Upper lobe of right lung (tissue), 1 donor: Measurements from ENCODE around the gene AFTPH. TPM values are rescaled to one million over a fixed set of nuclear protein-coding genes. Genes with fewer than 3 reads are reported as not detected.

Experiments
- ATAC-seq: fragments of 200-7000 bp; cut with Tn5 transposase; one replicate; pipeline ENCODE4 v1.9.1; 2020; ENCODE audit warnings: mild to moderate bottlenecking, moderate library complexity
- DNase-seq: peaks from one replicate; pipeline ENCODE4 v3.0.0-alpha.2; 2020
- H3K27ac ChIP-seq: fragments of 200-600 bp; one replicate; pipeline ENCODE4 v1.8.0; 2022
- H3K27me3 ChIP-seq: fragments of 200-600 bp; one replicate; pipeline ENCODE4 v1.8.0; 2022; ENCODE audit warnings: mild to moderate bottlenecking
- H3K36me3 ChIP-seq: fragments of 200-600 bp; one replicate; pipeline ENCODE4 v1.8.0; 2022
- H3K4me1 ChIP-seq: fragments of 200-600 bp; one replicate; pipeline ENCODE4 v1.8.0; 2022
- H3K4me3 ChIP-seq: fragments of 200-600 bp; one replicate; pipeline ENCODE4 v1.8.0; 2022; ENCODE audit warnings: mild to moderate bottlenecking
- H3K9me3 ChIP-seq: fragments of 200-600 bp; one replicate; pipeline ENCODE4 v1.8.0; 2022
- CTCF ChIP-seq: fragments of 200-600 bp; IDR thresholded peaks from one replicate; pipeline ENCODE4 v1.8.0; 2022; ENCODE audit warnings: antibody characterized with exemption
- intact Hi-C: fragments of 100-400 bp; cut with DNase I; formaldehyde crosslinking; loops from one replicate; pipeline ENCODE4 v1.11.0; 2022
- total RNA-seq: library from RNA; stranded (reverse); fragmentation: NEBNext Ultra II Directional; extraction: Animal tissue kit (Norgen Biotek cat#: 25700); gene quantifications from one replicate; pipeline ENCODE4 v1.2.1, GENCODE V29; 2021
- donor health status: DM: no; HTN: yes; CAD: no; lungs with severe emphysema.

Gene AFTPH
- total RNA-seq, 1 donor from 2014 or later: 40.2 TPM

DNA sequence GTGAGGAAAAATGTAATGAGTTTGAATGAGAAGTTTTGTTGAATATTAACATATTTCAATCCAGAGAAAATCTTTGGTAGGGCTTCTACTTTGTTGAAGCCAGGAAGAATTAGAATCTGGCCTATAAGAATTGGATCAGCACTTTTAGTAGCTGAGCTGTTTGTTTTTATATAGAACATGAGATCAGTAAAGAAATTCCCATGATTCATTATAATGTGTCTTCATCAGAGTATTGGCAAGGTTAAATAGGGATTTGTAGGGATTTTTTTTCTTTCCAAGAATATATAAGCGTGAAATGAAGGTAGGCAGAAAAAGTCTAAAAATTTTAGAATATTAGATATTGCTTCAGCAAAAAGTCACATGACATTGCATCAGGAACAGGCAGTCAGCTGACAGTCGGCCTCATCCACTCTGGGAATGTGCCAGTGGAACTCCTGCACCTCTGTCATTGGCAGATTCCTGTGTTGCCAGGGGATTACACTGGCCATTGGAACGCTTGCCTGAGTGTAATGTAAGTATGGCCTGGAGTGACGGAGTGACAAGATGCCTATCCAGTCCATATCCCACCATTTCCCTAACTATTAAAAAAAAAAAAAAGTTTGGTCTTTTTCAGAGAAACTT is 69.0 kb downstream of the AFTPH start:
- Histone ChIP-seq H3K27ac (no peak overlapping the region), H3K36me3 (peaks cover 46% of the 10 kb centered on the region), H3K4me1 (no peaks in the 10 kb centered on the region), H3K4me3 (no peak overlapping the region), H3K9me3 (no peaks in the 10 kb centered on the region), H3K27me3 (no peaks in the 10 kb centered on the region)
- peak; percentile 25 for ATAC-seq
- intact Hi-C loops: no loop called here
- no peak for DNase-seq
- no peak for TF ChIP-seq CTCF

GRCh38 chr2:64594226-64594989 is 70.3 kb downstream of the AFTPH start:
- no peak for ATAC-seq
- Histone ChIP-seq H3K9me3 (no peaks in the 10 kb centered on the region), H3K27ac (no peak overlapping the region), H3K4me1 (no peaks in the 10 kb centered on the region), H3K4me3 (no peak overlapping the region), H3K27me3 (no peaks in the 10 kb centered on the region), H3K36me3 (peaks cover 41% of the 10 kb centered on the region)
- intact Hi-C loops: no loop called here
- no peak for DNase-seq
- no peak for TF ChIP-seq CTCF

DNA sequence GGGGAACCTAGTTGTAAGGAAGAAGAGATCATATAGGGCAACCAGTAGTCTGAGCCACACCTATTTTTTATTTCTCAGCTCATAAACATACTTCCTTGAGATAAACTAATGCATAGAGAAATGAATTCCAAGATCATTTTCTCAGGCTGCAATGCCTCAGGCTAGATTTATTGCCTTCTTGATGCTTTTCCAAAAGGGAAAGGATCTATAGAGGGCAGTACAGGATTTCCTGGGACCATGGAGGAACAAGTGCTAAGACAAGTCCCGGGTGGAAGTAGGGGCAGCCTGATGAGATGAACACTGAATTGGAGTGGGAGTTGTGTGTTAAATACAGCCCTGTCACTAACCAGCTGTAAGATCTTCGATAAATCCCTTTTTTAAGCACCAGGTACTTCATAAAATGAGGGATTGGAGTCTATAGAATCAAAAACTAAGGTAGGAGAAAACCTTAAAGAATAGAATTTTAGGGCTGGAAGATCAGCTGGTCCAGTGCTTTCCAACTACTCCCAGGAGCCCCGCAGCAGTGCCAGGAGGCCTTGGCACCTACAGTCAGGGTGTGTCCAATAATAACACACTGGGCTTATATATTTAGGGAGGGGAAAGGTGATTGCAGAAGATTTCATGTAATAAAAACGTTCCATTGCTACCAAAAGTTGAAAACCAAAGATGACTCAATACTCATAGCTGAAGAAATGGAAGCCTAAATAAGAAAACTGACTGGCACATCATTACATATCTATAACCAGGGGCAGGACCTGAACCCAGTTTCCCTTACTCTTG is 71.5 kb downstream of the AFTPH start:
- no peak for DNase-seq
- H3K4me3 ChIP-seq: no peak overlapping the region
- no peaks in the 10 kb centered on the region for H3K27me3 ChIP-seq
- peaks cover 30% of the 10 kb centered on the region for H3K36me3 ChIP-seq
- TF ChIP-seq CTCF: no peak
- H3K4me1 ChIP-seq: no peaks in the 10 kb centered on the region
- H3K9me3 ChIP-seq: no peaks in the 10 kb centered on the region
- peak; percentile 54 for ATAC-seq
- intact Hi-C loops: no loop called here
- no peak overlapping the region for H3K27ac ChIP-seq

GRCh38 chr2:64598226-64598625 is 74.1 kb downstream of the AFTPH start:
- Histone ChIP-seq H3K27ac (no peak overlapping the region), H3K9me3 (no peaks in the 10 kb centered on the region), H3K27me3 (no peaks in the 10 kb centered on the region), H3K4me1 (no peaks in the 10 kb centered on the region), H3K4me3 (no peak overlapping the region), H3K36me3 (peaks cover 5% of the 10 kb centered on the region)
- ATAC-seq (no peak), DNase-seq (no peak)
- intact Hi-C loops: no loop called here
- no peak for TF ChIP-seq CTCF

GRCh38 chr2:64599469-64599868 is 75.3 kb downstream of the AFTPH start:
- Histone ChIP-seq H3K27ac (no peak overlapping the region), H3K9me3 (no peaks in the 10 kb centered on the region), H3K4me3 (no peak overlapping the region), H3K36me3 (no peaks in the 10 kb centered on the region), H3K27me3 (no peaks in the 10 kb centered on the region), H3K4me1 (no peaks in the 10 kb centered on the region)
- ATAC-seq (no peak), DNase-seq (no peak)
- intact Hi-C loops: no loop called here
- TF ChIP-seq CTCF: no peak
